HG02870 (cell line): ENCODE results near the gene ISL1.

Source experiments
- ATAC-seq: cut with Tn5 transposase; IDR thresholded peaks from one replicate; pipeline ENCODE4 v1.9.1; 2021; ENCODE audit warnings: mild to moderate bottlenecking, moderate library complexity; ENCODE audit not compliant: unreplicated experiment

The ISL1 gene

DNA sequence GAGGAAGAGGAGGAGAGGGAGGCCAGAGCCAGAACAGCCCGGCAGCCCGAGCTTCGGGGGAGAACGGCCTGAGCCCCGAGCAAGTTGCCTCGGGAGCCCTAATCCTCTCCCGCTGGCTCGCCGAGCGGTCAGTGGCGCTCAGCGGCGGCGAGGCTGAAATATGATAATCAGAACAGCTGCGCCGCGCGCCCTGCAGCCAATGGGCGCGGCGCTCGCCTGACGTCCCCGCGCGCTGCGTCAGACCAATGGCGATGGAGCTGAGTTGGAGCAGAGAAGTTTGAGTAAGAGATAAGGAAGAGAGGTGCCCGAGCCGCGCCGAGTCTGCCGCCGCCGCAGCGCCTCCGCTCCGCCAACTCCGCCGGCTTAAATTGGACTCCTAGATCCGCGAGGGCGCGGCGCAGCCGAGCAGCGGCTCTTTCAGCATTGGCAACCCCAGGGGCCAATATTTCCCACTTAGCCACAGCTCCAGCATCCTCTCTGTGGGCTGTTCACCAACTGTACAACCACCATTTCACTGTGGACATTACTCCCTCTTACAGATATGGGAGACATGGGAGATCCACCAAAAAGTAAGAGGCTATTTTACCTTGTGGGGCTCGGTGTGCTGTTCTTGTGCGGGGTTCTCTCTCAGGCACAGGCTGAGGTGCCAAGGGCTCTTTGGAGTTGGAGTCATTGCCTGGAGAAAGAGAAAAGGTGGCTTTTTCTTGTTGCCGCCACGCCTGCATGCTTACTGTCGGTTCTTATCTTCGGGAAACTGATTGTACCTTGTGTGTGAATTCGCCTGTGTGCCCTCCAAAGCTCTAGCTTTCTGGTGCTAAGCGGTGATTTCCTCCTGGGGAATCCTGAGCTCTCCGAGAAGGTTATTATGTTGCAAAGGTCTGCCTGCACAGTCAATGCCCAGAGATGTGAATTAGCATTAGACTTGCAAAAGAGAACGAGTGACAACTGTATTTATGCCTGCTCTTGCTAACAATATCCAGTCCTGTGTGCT, at the start of gene ISL1:
Gene ISL1 (plus strand): TSS at position 318 of the 991 bp plus-strand sequence. CDS start 224 bp downstream, at position 542.
- no peak for ATAC-seq

DNA sequence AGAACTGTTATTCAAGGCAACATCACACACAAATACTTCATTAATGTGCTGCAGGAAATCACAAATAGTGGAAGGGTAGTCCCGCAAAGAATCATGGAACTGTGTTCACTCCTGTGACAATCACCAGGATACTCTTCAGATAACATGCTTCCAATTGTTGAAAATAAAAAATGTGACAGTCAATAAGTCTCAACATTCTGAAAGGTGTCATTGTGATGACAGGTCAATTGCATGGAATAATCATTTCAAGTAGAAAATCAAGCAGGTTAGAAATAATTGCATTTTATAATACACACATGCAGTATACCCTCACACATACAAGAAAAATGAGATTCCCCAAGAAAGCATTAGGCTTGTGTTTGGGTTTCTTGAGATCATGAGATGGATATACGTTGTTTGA, 46.4 kb upstream of the ISL1 start:
- ATAC-seq, result no peak

DNA sequence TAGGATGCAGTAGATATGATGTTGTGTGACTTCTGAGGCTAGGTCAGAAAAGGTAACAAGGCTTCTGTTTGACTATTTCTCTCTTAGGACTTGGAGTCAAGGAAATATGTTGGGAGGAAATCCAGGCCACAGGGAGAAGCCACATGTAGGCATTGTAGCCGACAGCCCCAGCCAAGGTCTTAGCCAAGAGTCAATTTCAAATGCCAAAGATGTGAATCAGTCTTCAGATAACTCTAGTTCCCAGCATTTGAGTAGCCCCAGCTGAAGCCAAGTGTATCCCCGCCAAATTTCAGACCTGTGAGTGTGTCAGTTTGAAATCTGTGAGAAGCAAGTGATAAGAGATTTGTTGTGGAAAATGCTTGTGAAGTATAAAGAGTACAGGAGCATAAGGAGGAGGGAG, 38.1 kb upstream of the ISL1 start:
- ATAC-seq, result no peak

GRCh38 chr5:51347157-51347556, 36.1 kb upstream of the ISL1 start:
- ATAC-seq, result no peak

GRCh38 chr5:51347704-51348103, 35.5 kb upstream of the ISL1 start:
- no peak for ATAC-seq

DNA sequence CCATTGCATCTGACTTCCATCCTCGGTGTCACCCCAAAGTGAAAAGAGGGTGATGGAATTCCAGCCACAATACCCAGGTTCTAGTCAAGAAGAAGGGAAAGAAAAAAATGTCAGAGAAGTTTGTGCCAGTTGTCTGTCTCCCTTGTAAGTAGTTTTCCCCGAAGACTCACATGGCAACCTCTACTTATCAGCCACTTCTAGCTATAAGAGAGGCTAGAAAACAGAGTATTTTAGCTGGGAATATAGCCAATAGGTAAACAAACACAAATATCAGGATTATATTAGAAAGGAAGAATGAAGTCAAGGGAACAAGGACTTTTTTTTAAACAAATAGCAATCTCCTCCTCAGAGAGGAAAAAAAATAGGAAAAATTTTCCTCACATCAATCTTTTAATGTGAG, 12.2 kb upstream of the ISL1 start:
- ATAC-seq, result no peak

DNA sequence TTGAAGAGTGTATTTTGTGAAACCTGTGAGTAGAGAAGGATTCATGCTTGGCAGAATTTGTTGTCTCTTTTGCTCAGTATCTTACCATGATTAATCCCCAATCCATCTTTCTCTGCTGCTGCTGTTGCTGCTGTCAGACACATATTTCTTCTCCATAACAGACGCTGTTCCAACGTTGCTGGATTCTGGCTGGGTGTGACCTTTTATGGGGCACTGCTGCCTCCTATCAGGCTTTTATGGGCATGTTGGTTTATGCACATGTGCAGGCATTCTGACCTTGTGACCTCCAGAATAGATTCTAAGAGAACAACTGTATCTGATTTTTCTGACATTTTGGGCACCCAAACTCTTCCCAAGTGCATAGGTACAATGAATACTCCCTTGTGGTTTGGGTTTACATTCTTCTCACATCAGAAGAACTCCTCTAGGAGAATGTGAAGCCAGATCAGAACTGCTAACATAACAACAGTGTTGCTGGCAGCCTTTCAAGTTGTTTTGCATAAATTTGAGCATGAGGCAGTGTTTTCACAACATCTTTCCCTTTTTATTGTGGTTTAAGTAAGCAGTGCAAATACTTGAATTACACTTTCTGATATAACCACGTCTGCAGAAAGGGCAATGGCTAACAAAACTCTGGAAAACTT, 9.2 kb upstream of the ISL1 start:
- no peak for ATAC-seq

DNA sequence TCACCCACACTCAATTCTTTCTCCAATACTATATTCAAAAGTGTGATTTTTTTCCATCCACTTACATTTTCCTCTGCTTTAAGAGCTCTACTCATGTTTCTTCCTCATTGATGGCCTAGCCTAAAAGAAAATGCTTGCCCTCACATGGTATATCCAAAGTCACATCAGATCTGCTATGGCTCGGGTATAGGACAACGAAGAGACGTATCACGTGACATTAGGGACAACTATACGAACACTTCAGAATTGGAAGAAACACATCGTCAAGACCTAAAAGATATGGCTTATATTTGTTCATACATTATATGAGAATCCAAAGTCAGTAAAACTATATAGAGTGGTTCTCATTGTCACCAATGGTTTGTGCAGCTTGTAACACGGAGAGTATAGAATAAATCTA, 8.2 kb upstream of the ISL1 start:
- no peak for ATAC-seq

- no peak for ATAC-seq
Measured at GRCh38 chr5:51376509-51376908, 6.7 kb upstream of the ISL1 start.

DNA sequence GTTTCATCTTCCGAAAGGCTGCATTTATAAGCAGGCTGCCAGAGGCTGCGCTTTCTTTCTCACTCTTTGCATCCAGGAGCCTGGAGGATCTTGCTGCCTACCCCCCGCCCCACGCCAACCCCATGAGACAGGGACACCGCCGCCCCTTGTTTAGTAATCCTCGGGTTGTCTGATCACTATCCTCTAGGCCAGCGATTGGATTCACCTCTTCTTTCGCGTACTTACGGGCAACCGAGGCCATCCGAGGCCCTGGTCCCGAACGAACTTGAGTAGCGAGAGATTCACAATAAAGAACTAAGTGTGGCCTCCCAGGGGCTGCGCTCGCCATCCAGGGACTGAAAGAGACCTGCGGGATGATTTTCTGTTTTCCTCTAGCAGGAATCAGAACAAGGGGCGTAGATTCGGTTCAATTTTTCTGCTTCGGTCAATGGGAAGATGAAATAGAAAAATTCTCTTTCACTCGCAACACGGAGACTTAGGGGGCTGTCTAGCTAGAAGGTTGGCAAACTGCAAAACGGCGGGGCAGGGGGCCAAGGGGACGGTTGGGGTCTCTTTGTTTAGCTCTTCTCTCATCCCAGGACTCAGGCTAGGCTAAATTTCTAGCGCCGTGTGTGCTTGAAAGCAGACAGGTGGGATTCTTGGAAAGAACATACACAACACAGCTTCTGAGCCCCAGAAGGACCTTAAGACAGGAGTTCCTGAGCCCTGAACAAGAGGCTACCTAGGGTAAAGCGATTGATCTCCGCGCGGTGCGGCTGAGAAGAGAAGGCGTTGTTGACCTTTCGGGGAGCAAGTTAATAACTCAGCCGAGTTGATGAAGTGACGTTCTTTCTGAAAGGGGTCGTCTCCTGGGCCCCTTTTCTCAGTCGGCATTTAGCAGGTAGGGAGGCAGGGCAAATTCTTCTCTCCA, 5.8 kb upstream of the ISL1 start:
- ATAC-seq, result no peak

GRCh38 chr5:51378061-51378409, 5.2 kb upstream of the ISL1 start:
- ATAC-seq, result no peak

DNA sequence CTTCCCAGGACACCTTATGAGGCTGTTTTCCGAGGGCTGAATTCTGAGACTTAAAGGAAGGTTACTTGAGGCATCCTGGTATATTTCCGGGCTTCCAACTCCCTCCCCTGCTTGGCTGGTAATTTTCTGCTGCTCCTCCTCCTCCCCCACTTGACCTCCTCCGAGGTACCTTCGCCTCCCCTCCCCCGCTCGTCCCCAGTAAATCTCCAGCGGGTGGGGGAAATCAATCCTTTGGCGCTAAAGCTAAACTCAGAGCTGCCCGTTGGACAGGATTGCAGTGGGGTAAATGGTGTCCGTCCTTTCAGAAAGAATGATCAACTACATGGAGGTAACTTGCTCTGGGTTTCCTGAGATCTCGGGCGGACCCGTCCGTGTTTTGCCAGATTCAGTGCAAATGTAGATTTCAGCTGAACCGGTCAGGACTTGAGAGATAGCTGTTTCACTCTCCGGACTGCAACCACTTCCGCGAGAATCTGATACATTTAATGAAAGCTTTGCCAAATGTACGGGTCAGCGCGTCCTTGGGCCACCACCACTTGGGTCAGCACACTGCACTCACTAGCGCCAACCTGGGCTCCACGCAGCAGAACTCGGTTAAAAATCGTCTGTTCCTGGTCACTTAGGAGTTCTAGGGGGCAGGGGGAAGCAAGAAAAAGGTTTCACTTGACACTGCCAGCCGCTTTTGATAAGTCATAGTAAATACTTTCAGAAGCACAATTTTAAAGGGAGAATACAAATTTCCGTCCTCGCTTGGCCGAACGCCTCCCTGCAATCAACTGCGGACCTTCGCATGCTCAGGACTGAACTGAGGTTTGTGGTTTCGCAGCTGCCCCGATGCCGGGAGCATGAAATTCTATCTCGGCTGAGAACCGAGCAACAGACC, 4.6 kb upstream of the ISL1 start:
- ATAC-seq, result no peak

GRCh38 chr5:51379331-51379700, 3.9 kb upstream of the ISL1 start:
- ATAC-seq, result no peak

DNA sequence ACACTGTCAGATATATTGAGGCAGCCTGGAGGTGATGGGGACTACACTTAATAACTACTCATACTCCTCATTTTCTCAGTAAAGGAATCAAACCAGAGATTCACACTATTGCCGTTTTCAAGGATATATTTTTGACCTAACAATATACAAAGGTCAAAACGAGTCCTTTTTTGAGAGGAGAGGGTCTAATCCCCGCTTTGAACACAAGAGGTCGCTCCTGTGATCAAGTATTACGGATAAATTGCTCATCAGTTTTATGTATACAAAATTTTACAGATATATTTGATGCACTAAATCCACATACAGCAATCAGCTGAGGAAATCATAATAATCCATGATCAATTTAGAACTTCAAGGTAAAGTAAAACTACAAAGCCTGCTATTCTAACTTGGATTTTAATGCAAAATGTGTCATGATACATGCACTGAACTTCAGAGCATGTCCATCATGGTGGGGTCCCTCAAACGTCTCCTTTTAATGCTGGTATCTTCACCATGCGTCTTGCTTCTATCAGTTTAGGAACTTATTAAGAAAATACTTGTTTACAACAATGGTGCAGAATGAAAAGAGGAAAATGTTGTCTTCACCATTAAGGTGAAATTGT, 2.5 kb upstream of the ISL1 start:
- no peak for ATAC-seq

- no peak for ATAC-seq
Measured at GRCh38 chr5:51381761-51382474, 1.3 kb upstream of the ISL1 start.

DNA sequence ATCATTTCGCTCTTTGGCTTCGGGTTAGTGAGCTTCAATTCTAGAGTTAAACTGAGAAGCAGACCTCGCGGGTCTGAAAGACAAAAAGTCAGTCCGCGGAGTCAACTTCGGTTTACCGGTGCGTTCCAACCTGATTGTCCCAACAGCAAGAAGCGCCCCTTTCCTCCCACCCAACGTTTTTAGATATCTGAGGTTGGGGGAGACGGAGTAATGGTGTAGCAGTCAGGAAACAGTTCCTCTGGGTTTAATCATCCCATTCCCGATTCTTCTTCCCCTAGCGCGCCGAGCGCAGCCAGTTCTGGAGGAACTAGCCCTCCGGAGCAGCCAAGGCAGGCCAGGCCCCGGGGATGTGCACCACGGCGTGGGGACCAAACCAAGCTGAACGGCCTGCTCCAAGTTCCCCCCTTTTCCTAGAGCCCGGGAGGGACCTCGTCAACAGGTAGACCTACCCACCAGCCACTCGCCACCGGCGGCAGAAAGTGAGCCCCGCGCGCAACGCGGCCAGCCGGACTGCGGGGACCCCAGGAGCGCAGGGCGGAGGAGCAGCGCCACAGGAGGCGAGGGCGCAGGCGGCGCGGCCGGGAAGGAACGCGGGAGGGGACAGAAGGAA, 622 bp upstream of the ISL1 start:
- ATAC-seq, result no peak

DNA sequence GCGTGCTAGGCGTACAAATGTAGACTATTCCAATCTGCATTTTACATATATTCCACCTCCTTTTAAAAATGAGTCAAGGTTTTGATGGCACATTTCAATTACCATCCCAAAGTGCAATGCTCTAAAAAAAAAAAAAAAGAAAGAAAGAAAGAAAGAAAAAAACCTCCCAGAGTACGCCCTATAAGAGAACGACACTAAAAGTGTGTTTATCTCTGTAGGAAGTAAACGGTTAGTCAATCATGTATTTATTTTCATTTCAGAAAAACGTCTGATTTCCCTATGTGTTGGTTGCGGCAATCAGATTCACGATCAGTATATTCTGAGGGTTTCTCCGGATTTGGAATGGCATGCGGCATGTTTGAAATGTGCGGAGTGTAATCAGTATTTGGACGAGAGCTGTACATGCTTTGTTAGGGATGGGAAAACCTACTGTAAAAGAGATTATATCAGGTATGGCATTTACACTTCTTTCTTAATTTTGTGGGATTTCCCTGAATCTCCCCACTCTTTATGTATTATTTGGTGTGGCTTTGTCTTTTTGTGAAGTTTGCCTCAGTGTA, 1.1 kb downstream of the ISL1 start:
- no peak for ATAC-seq

DNA sequence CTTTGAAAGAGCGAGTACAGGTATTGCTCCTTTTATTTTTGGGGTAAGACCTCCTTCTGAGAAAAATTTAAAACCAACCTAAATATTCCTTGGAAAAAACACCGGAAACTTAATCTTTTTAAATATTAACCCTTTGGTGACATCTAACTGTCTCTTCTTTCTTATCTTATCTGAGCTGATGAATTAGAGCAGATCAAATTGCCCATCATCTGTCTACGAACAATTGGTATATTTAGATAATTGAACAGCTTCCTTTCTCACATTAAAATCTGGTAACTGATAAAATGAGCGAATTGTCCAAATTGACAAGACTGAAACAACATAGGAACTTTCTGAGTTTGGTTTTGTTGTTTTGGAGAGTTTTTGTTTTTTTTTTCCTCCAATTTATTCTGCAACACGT, 2.0 kb downstream of the ISL1 start:
- no peak for ATAC-seq
